Activated B cell treated with CpG ODN at 0.5 μM for 24 hours (primary cell): Measurements from ENCODE around the gene NRSN1. TPM values are rescaled to one million over a fixed set of nuclear protein-coding genes. Genes with fewer than 3 reads are reported as not detected.

Source experiments
- ATAC-seq: fragments of 200-7000 bp; cut with Tn5 transposase; one replicate; pipeline ENCODE4 v1.10.0; 2021; ENCODE audit warnings: low read depth, mild to moderate bottlenecking, moderate library complexity
- CTCF ChIA-PET: fragments of 350-600 bp; sonication (Branson Sonifier 250); formaldehyde crosslinking; loops from one replicate; lab custom pipeline; 2021; ENCODE audit warnings: antibody characterized with exemption; lab: Charles Lee
- POLR2A ChIA-PET: fragments of 350-600 bp; sonication (Branson Sonifier 250); formaldehyde crosslinking; loops from one replicate; lab custom pipeline; 2021; ENCODE audit warnings: antibody characterized with exemption; lab: Charles Lee
- DNase-seq: peaks from one replicate; pipeline ENCODE4 v3.0.0; 2022
- H3K27ac Mint-ChIP-seq: one replicate; pipeline ENCODE4 v1.8.0; 2020; ENCODE audit warnings: mixed read lengths
- H3K27me3 Mint-ChIP-seq: one replicate; pipeline ENCODE4 v1.8.0; 2021; ENCODE audit warnings: mixed read lengths
- H3K36me3 Mint-ChIP-seq: one replicate; pipeline ENCODE4 v1.8.0; 2021; ENCODE audit warnings: low read depth, mixed read lengths
- H3K4me1 Mint-ChIP-seq: one replicate; pipeline ENCODE4 v1.8.0; 2021; ENCODE audit warnings: mixed read lengths
- H3K4me3 Mint-ChIP-seq: one replicate; pipeline ENCODE4 v1.8.0; 2020; ENCODE audit warnings: mild to moderate bottlenecking, mixed read lengths
- H3K9me3 Mint-ChIP-seq: one replicate; pipeline ENCODE4 v1.8.0; 2020; ENCODE audit warnings: mixed read lengths
- intact Hi-C: fragments of 100-400 bp; cut with micrococcal nuclease; formaldehyde crosslinking; loops from one replicate; pipeline ENCODE4 v1.15.1; 2024
- total RNA-seq: library from RNA; stranded (reverse); gene quantifications from 2 replicates; pipeline ENCODE4 v1.2.3, GENCODE V29; 2022
- TF ChIP-seq, protein P1 (sequence below): fragments of 200-600 bp; IDR thresholded peaks from one replicate; pipeline ENCODE4 v1.8.0; 2022; ENCODE audit warnings: antibody characterized with exemption, mild to moderate bottlenecking

Gene NRSN1
- total RNA-seq, 1 donor from 2014 or later: not detected

DNA sequence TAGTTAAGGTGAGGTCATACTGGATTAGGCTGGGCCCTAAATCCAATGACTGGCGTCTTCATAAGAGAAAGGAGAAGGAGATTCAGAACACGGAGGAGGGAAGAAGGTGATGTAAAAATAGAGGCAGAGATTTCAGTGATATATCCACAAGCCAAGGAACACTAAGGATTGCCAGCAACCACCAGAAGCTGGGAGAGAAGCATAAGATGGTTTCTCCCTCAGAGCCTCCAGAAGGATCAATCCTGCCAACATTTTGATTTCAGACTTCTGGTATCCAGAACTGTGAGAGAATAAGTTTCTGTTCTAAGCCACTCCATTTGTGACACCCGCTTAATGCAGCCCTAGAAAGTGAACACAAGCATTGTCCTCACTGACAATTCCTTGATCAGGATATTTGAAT lies 33.6 kb upstream of the NRSN1 start:
- no peak overlapping the region for H3K4me3 Mint-ChIP-seq
- DNase-seq (no peak), ATAC-seq (no peak)
- peaks cover 3% of the 10 kb centered on the region for H3K27me3 Mint-ChIP-seq
- H3K9me3 Mint-ChIP-seq: no peaks in the 10 kb centered on the region
- CTCF ChIA-PET: no interaction called here
- H3K36me3 Mint-ChIP-seq: no peaks in the 10 kb centered on the region
- TF ChIP-seq, protein P1, sequence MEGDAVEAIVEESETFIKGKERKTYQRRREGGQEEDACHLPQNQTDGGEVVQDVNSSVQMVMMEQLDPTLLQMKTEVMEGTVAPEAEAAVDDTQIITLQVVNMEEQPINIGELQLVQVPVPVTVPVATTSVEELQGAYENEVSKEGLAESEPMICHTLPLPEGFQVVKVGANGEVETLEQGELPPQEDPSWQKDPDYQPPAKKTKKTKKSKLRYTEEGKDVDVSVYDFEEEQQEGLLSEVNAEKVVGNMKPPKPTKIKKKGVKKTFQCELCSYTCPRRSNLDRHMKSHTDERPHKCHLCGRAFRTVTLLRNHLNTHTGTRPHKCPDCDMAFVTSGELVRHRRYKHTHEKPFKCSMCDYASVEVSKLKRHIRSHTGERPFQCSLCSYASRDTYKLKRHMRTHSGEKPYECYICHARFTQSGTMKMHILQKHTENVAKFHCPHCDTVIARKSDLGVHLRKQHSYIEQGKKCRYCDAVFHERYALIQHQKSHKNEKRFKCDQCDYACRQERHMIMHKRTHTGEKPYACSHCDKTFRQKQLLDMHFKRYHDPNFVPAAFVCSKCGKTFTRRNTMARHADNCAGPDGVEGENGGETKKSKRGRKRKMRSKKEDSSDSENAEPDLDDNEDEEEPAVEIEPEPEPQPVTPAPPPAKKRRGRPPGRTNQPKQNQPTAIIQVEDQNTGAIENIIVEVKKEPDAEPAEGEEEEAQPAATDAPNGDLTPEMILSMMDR: no peak
- POLR2A ChIA-PET: no interaction called here
- no peaks in the 10 kb centered on the region for H3K4me1 Mint-ChIP-seq
- H3K27ac Mint-ChIP-seq: no peak overlapping the region
- intact Hi-C loops: no loop called here

- Mint-ChIP-seq H3K4me1 (no peaks in the 10 kb centered on the region), H3K27me3 (peaks cover 3% of the 10 kb centered on the region), H3K4me3 (no peak overlapping the region), H3K36me3 (no peaks in the 10 kb centered on the region), H3K9me3 (no peaks in the 10 kb centered on the region), H3K27ac (no peak overlapping the region)
- CTCF ChIA-PET: no interaction called here
- TF ChIP-seq, protein P1: no peak
- intact Hi-C loops: no loop called here
- POLR2A ChIA-PET: no interaction called here
- DNase-seq (no peak), ATAC-seq (no peak)
Observed at GRCh38 chr6:24093381-24093780, 32.6 kb upstream of the NRSN1 start.

DNA sequence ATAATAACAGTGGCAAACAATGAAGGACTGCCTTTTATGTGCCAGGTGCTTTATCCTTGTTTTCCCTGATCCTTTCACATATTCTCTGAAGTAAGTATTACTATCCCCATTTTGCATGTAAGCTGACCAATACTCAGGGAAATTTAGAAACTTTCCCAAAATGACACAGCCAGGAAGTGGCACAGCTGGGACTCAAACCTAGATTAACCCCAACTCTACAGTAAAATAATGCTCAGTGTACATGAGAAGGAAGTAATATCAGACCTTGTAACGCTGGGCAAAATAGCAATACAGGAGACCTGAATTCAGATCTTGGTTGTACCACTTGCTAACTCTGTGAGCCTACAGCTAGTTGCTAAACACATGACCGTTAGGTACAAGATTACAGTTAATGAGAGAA lies 26.8 kb upstream of the NRSN1 start:
- Mint-ChIP-seq H3K9me3 (no peaks in the 10 kb centered on the region), H3K4me1 (no peaks in the 10 kb centered on the region), H3K4me3 (no peak overlapping the region), H3K36me3 (no peaks in the 10 kb centered on the region), H3K27me3 (peaks cover 3% of the 10 kb centered on the region), H3K27ac (no peak overlapping the region)
- no peak for DNase-seq
- POLR2A ChIA-PET: no interaction called here
- CTCF ChIA-PET: no interaction called here
- ATAC-seq: no peak
- TF ChIP-seq, protein P1: no peak
- intact Hi-C loops: no loop called here

DNA sequence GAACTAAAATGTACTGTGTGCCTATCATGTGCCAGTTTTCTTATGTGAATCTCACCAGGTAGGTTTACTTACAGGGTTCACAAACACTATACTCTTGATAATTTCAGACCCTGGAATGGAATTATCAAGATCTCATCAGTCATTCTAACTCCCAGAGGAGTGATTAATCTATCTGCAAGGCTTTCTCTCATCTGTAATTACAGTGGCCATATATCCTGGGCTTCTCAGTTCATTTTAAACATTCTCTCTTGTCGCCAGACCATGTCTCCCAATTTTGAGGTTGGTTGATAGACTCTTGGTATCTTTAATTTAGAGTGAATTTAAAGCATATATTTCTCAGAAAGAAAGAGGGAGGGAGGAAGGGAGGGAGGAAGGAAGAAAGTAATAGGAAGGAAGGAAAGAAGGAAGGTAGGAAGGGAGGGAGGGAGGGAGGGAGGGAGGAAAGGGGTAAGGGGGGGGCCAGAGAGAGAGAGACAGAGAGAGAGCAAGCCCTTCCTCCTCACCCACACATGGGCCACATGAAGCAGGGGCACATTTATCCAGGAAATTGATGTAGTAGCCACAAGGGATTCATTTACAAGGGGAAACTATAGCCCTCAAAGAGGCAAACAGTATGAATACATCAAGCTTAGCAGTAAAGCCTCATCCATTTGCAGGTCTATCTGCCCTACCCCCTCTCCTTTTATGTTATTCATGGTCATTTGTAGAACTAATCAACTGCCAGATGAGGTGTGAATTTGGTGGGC lies 25.8 kb upstream of the NRSN1 start:
- Mint-ChIP-seq H3K4me3 (no peak overlapping the region), H3K36me3 (no peaks in the 10 kb centered on the region), H3K4me1 (no peaks in the 10 kb centered on the region)

DNA sequence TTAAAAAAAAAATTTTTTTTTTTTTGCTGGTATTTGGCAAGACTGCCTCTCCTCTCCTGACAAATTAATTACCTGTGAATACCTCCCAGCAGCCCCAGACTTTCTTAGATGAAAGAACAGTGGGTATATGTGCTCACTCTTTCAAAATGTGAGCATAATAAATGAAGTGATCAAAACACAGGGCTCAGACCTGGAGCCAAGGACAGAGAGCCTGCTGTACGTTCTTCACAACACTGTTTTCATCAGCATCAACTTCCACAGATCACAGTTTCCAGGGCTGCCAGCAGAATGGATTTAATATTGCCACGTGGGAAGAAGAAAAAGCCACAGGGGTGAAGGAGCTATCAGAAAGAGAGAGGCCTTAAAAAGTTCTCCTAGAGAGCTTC lies 25.3 kb upstream of the NRSN1 start:
- Mint-ChIP-seq H3K4me3 (no peak overlapping the region), H3K4me1 (no peaks in the 10 kb centered on the region), H3K36me3 (no peaks in the 10 kb centered on the region), H3K9me3 (no peaks in the 10 kb centered on the region), H3K27ac (no peak overlapping the region), H3K27me3 (peaks cover 3% of the 10 kb centered on the region)
- CTCF ChIA-PET: no interaction called here
- no peak for DNase-seq
- TF ChIP-seq, protein P1: no peak
- ATAC-seq: no peak
- POLR2A ChIA-PET: no interaction called here
- intact Hi-C loops: no loop called here

More for the DNA sequence above, 25.8 kb upstream of the NRSN1 start:
- intact Hi-C loops: no loop called here
- H3K27ac Mint-ChIP-seq: no peak overlapping the region
- CTCF ChIA-PET: no interaction called here
- TF ChIP-seq, protein P1: no peak
- H3K9me3 Mint-ChIP-seq: no peaks in the 10 kb centered on the region
- POLR2A ChIA-PET: no interaction called here
- ATAC-seq (no peak), DNase-seq (no peak)
- H3K27me3 Mint-ChIP-seq: peaks cover 3% of the 10 kb centered on the region
